ENCODE data around the gene SLC1A4.

Gene SLC1A4

GRCh38 chr2:65037178-65037577, 48.0 kb downstream of the SLC1A4 start:
- TF ChIP-seq POLR2A (IDR thresholded peaks at IDR 0.05; ENCODE audit: low read depth, low read length) (no peak), PAX5 (IDR thresholded peaks at IDR 0.05; ENCODE audit: insufficient read depth, low read length, severe bottlenecking) (no peak), POLR2AphosphoS5 (IDR thresholded peaks at IDR 0.05; ENCODE audit: low read depth, low read length) (no peak), POU2F2 (IDR thresholded peaks at IDR 0.05; ENCODE audit: low read depth, low read length) (no peak), SPI1 (IDR thresholded peaks at IDR 0.05; ENCODE audit: low read depth, low read length) (no peak), TAF1 (IDR thresholded peaks at IDR 0.05; ENCODE audit: low read depth, low read length) (no peak)
- no peak for FAIRE-seq
- no peak for DNase-seq (ENCODE audit: insufficient read length, low spot score)

- no peak for FAIRE-seq
- TF ChIP-seq SPI1 (IDR thresholded peaks at IDR 0.05; ENCODE audit: low read depth, low read length) (no peak), TAF1 (IDR thresholded peaks at IDR 0.05; ENCODE audit: low read depth, low read length) (no peak)
- DNase-seq (ENCODE audit: insufficient read length, low spot score): no peak
Observed at GRCh38 chr2:65039640-65040039, 50.4 kb downstream of the SLC1A4 start.

- no peak for TF ChIP-seq SPI1 (IDR thresholded peaks at IDR 0.05; ENCODE audit: low read depth, low read length)
- TF ChIP-seq POLR2A (IDR thresholded peaks at IDR 0.05; ENCODE audit: low read depth, low read length): 0 out of 2 replicates have a peak, but pooled peaks have one; percentile 34
- FAIRE-seq (peak; percentile 82), DNase-seq (ENCODE audit: insufficient read length, low spot score) (peak; percentile 37)
Observed at GRCh38 chr2:65040400-65041261, 51.4 kb downstream of the SLC1A4 start.

- TF ChIP-seq POU2F2 (IDR thresholded peaks at IDR 0.05; ENCODE audit: low read depth, low read length): no peak
- no peak for TF ChIP-seq POLR2AphosphoS5 (IDR thresholded peaks at IDR 0.05; ENCODE audit: low read depth, low read length)
- no peak for TF ChIP-seq SPI1 (IDR thresholded peaks at IDR 0.05; ENCODE audit: low read depth, low read length)
- TF ChIP-seq PAX5 (IDR thresholded peaks at IDR 0.05; ENCODE audit: insufficient read depth, low read length, severe bottlenecking): no peak
- TF ChIP-seq POLR2A (IDR thresholded peaks at IDR 0.05; ENCODE audit: low read depth, low read length): no peak
- TF ChIP-seq TAF1 (IDR thresholded peaks at IDR 0.05; ENCODE audit: low read depth, low read length): no peak
- FAIRE-seq (no peak), DNase-seq (ENCODE audit: insufficient read length, low spot score) (no peak)
Observed at GRCh38 chr2:65043001-65043400, 53.8 kb downstream of the SLC1A4 start.

GRCh38 chr2:65044097-65044735, 55.0 kb downstream of the SLC1A4 start:
- no peak for DNase-seq (ENCODE audit: insufficient read length, low spot score)
- peak; percentile 9 for FAIRE-seq
- TF ChIP-seq PAX5 (IDR thresholded peaks at IDR 0.05; ENCODE audit: insufficient read depth, low read length, severe bottlenecking) (no peak), POU2F2 (IDR thresholded peaks at IDR 0.05; ENCODE audit: low read depth, low read length) (no peak), SPI1 (IDR thresholded peaks at IDR 0.05; ENCODE audit: low read depth, low read length) (no peak), POLR2A (IDR thresholded peaks at IDR 0.05; ENCODE audit: low read depth, low read length) (no peak), POLR2AphosphoS5 (IDR thresholded peaks at IDR 0.05; ENCODE audit: low read depth, low read length) (no peak), TAF1 (IDR thresholded peaks at IDR 0.05; ENCODE audit: low read depth, low read length) (no peak)

- DNase-seq (ENCODE audit: insufficient read length, low spot score): no peak
- TF ChIP-seq POLR2A (IDR thresholded peaks at IDR 0.05; ENCODE audit: low read depth, low read length) (no peak), SPI1 (IDR thresholded peaks at IDR 0.05; ENCODE audit: low read depth, low read length) (no peak), TAF1 (IDR thresholded peaks at IDR 0.05; ENCODE audit: low read depth, low read length) (no peak)
- no peak for FAIRE-seq
Observed at GRCh38 chr2:65045651-65046050, 56.5 kb downstream of the SLC1A4 start.

GRCh38 chr2:65046633-65047407, 57.6 kb downstream of the SLC1A4 start:
- no peak for FAIRE-seq
- DNase-seq (ENCODE audit: insufficient read length, low spot score): no peak
- TF ChIP-seq POU2F2 (IDR thresholded peaks at IDR 0.05; ENCODE audit: low read depth, low read length) (no peak), POLR2A (IDR thresholded peaks at IDR 0.05; ENCODE audit: low read depth, low read length) (no peak), TAF1 (IDR thresholded peaks at IDR 0.05; ENCODE audit: low read depth, low read length) (no peak), SPI1 (IDR thresholded peaks at IDR 0.05; ENCODE audit: low read depth, low read length) (no peak), PAX5 (IDR thresholded peaks at IDR 0.05; ENCODE audit: insufficient read depth, low read length, severe bottlenecking) (no peak), POLR2AphosphoS5 (IDR thresholded peaks at IDR 0.05; ENCODE audit: low read depth, low read length) (no peak)

- peak; percentile 5 for FAIRE-seq
- DNase-seq (ENCODE audit: insufficient read length, low spot score): no peak
- TF ChIP-seq POLR2A (IDR thresholded peaks at IDR 0.05; ENCODE audit: low read depth, low read length): no peak
- no peak for TF ChIP-seq SPI1 (IDR thresholded peaks at IDR 0.05; ENCODE audit: low read depth, low read length)
- TF ChIP-seq TAF1 (IDR thresholded peaks at IDR 0.05; ENCODE audit: low read depth, low read length): no peak
- TF ChIP-seq PAX5 (IDR thresholded peaks at IDR 0.05; ENCODE audit: insufficient read depth, low read length, severe bottlenecking): no peak
- TF ChIP-seq POU2F2 (IDR thresholded peaks at IDR 0.05; ENCODE audit: low read depth, low read length): no peak
Observed at GRCh38 chr2:65049010-65049639, 59.9 kb downstream of the SLC1A4 start.

- DNase-seq (ENCODE audit: insufficient read length, low spot score) (no peak), FAIRE-seq (no peak)
- TF ChIP-seq POU2F2 (IDR thresholded peaks at IDR 0.05; ENCODE audit: low read depth, low read length): no peak
- TF ChIP-seq TAF1 (IDR thresholded peaks at IDR 0.05; ENCODE audit: low read depth, low read length): no peak
- no peak for TF ChIP-seq PAX5 (IDR thresholded peaks at IDR 0.05; ENCODE audit: insufficient read depth, low read length, severe bottlenecking)
- no peak for TF ChIP-seq POLR2A (IDR thresholded peaks at IDR 0.05; ENCODE audit: low read depth, low read length)
Observed at GRCh38 chr2:65050931-65051330, 61.7 kb downstream of the SLC1A4 start.
